SIG-M5 treated with dmso at 0.1 percent for 504 hours (cell line): ENCODE data around the gene MTHFD1L.
A peak's percentile ranks its signal among the peaks of the same experiment; 100 is the strongest.
"Not testable (repeated sequence)": the region's sequence is repeated elsewhere in the genome, so short reads cannot be mapped to it uniquely, and the experiment has no call there.

Experiments used
- DNase-seq: peaks from one replicate; lab custom pipeline; 2025; ENCODE audit not compliant: unreplicated experiment; lab: John Stamatoyannopoulos, UW

The MTHFD1L gene

GRCh38 chr6:151063842-151064647, 198.5 kb downstream of the MTHFD1L start:
- no peak for DNase-seq

GRCh38 chr6:151065027-151065815, 199.7 kb downstream of the MTHFD1L start:
- no peak for DNase-seq

GRCh38 chr6:151067684-151068596, 202.4 kb downstream of the MTHFD1L start:
- DNase-seq: peak; percentile 9

GRCh38 chr6:151068761-151069312, 203.3 kb downstream of the MTHFD1L start:
- DNase-seq: no peak

GRCh38 chr6:151069641-151070040, 204.1 kb downstream of the MTHFD1L start:
- no peak for DNase-seq

- no peak for DNase-seq
Measured at GRCh38 chr6:151070631-151071051, 205.1 kb downstream of the MTHFD1L start.

- no peak for DNase-seq
Measured at GRCh38 chr6:151071295-151071694, 205.8 kb downstream of the MTHFD1L start.

GRCh38 chr6:151073146-151073545, 207.6 kb downstream of the MTHFD1L start:
- DNase-seq: no peak

- DNase-seq: no peak
Measured at GRCh38 chr6:151073701-151074100, 208.2 kb downstream of the MTHFD1L start.

- no peak for DNase-seq
Measured at GRCh38 chr6:151075005-151075404, 209.5 kb downstream of the MTHFD1L start.

- no peak for DNase-seq
Measured at GRCh38 chr6:151075527-151075926, 210.0 kb downstream of the MTHFD1L start.

GRCh38 chr6:151075930-151076555, 210.5 kb downstream of the MTHFD1L start:
- DNase-seq: no peak

- DNase-seq: no peak
Measured at GRCh38 chr6:151078655-151079054, 213.2 kb downstream of the MTHFD1L start.

GRCh38 chr6:151081656-151082055, 216.2 kb downstream of the MTHFD1L start:
- DNase-seq: no peak

GRCh38 chr6:151082079-151082478, 216.6 kb downstream of the MTHFD1L start:
- no peak for DNase-seq

- no peak for DNase-seq
Measured at GRCh38 chr6:151084275-151084674, 218.8 kb downstream of the MTHFD1L start.

- not testable (repeated sequence) for DNase-seq
Measured at GRCh38 chr6:151087055-151087454, 221.6 kb downstream of the MTHFD1L start.

- no peak for DNase-seq
Measured at GRCh38 chr6:151087861-151088598, 222.5 kb downstream of the MTHFD1L start.

GRCh38 chr6:151088599-151088935, 223.1 kb downstream of the MTHFD1L start:
- no peak for DNase-seq

- DNase-seq: no peak
Measured at GRCh38 chr6:151088963-151089362, 223.5 kb downstream of the MTHFD1L start.
